Glutamatergic neuron (in vitro differentiated cells): Measurements from ENCODE around the gene ENPP7. TPM values are rescaled to one million over a fixed set of nuclear protein-coding genes. Genes with fewer than 3 reads are reported as not detected.
"Not testable (repeated sequence)": the region's sequence is repeated elsewhere in the genome, so short reads cannot be mapped to it uniquely, and the experiment has no call there.

ENCODE experiments used
- DNase-seq: peaks from one replicate; pipeline ENCODE4 v3.0.0; 2022
- H3K27ac Mint-ChIP-seq: one replicate; pipeline ENCODE4 v1.8.0; 2020; ENCODE audit warnings: mild to moderate bottlenecking, mixed read lengths, inconsistent platforms; ENCODE audit not compliant: unreplicated experiment
- H3K27me3 Mint-ChIP-seq: one replicate; pipeline ENCODE4 v1.8.0; 2020; ENCODE audit warnings: mild to moderate bottlenecking, moderate library complexity, mixed read lengths, inconsistent platforms; ENCODE audit not compliant: unreplicated experiment
- H3K36me3 Mint-ChIP-seq: one replicate; pipeline ENCODE4 v1.8.0; 2020; ENCODE audit warnings: mild to moderate bottlenecking, mixed read lengths, inconsistent platforms; ENCODE audit not compliant: unreplicated experiment
- H3K4me1 Mint-ChIP-seq: one replicate; pipeline ENCODE4 v1.8.0; 2020; ENCODE audit warnings: mild to moderate bottlenecking, low read depth, mixed read lengths, inconsistent platforms; ENCODE audit not compliant: unreplicated experiment
- H3K4me3 Mint-ChIP-seq: one replicate; pipeline ENCODE4 v1.8.0; 2020; ENCODE audit warnings: mild to moderate bottlenecking, mixed read lengths, inconsistent platforms; ENCODE audit not compliant: unreplicated experiment
- H3K9me3 Mint-ChIP-seq: one replicate; pipeline ENCODE4 v1.8.0; 2020; ENCODE audit warnings: mild to moderate bottlenecking, moderate library complexity, mixed read lengths, inconsistent platforms; ENCODE audit not compliant: unreplicated experiment
- CTCF ChIP-seq: fragments of 200-600 bp; sonication (generic); IDR thresholded peaks from one replicate; pipeline ENCODE4 v1.5.0; 2021; ENCODE audit not compliant: partially characterized antibody, unreplicated experiment
- total RNA-seq: library from RNA; stranded (reverse); fragmentation: NEBNext Ultra II Directional; extraction: Animal tissue kit (Norgen Biotek cat#: 25700); gene quantifications from one replicate; pipeline ENCODE4 v1.2.1, GENCODE V29; 2021; ENCODE audit not compliant: unreplicated experiment

Gene ENPP7
- total RNA-seq, 1 donor from 2014 or later: not detected

- Mint-ChIP-seq H3K4me3 (no peak overlapping the region), H3K9me3 (no peaks in the 10 kb centered on the region), H3K36me3 (no peaks in the 10 kb centered on the region), H3K27me3 (peaks cover 6% of the 10 kb centered on the region), H3K27ac (no peak overlapping the region), H3K4me1 (peaks cover 7% of the 10 kb centered on the region)
- DNase-seq: no peak
- TF ChIP-seq CTCF: no peak
These were observed 21.4 kb downstream of the ENPP7 start for GRCh38 chr17:79752175-79752574.

GRCh38 chr17:79754370-79754769 is 23.6 kb downstream of the ENPP7 start:
- Mint-ChIP-seq H3K9me3 (peaks cover 1% of the 10 kb centered on the region), H3K4me3 (no peak overlapping the region), H3K36me3 (no peaks in the 10 kb centered on the region), H3K4me1 (peaks cover 3% of the 10 kb centered on the region), H3K27me3 (peaks cover 2% of the 10 kb centered on the region), H3K27ac (no peak overlapping the region)
- no peak for DNase-seq
- TF ChIP-seq CTCF: no peak

GRCh38 chr17:79754903-79755302 is 24.2 kb downstream of the ENPP7 start:
- H3K27me3 Mint-ChIP-seq, H3K4me1 Mint-ChIP-seq, H3K27ac Mint-ChIP-seq, H3K4me3 Mint-ChIP-seq, H3K9me3 Mint-ChIP-seq, DNase-seq, H3K36me3 Mint-ChIP-seq: not testable (repeated sequence)

- peaks cover 2% of the 10 kb centered on the region for H3K27me3 Mint-ChIP-seq
- peaks cover 1% of the 10 kb centered on the region for H3K9me3 Mint-ChIP-seq
- H3K36me3 Mint-ChIP-seq: no peaks in the 10 kb centered on the region
- H3K4me3 Mint-ChIP-seq: no peak overlapping the region
- TF ChIP-seq CTCF: no peak
- no peaks in the 10 kb centered on the region for H3K4me1 Mint-ChIP-seq
- no peak overlapping the region for H3K27ac Mint-ChIP-seq
- no peak for DNase-seq
These were observed 24.8 kb downstream of the ENPP7 start for GRCh38 chr17:79755591-79755990.

- H3K4me3 Mint-ChIP-seq: no peak overlapping the region
- peaks cover 1% of the 10 kb centered on the region for H3K9me3 Mint-ChIP-seq
- no peak for DNase-seq
- no peak for TF ChIP-seq CTCF
- no peaks in the 10 kb centered on the region for H3K27me3 Mint-ChIP-seq
- H3K27ac Mint-ChIP-seq: no peak overlapping the region
- no peaks in the 10 kb centered on the region for H3K36me3 Mint-ChIP-seq
- peaks cover 1% of the 10 kb centered on the region for H3K4me1 Mint-ChIP-seq
These were observed 26.5 kb downstream of the ENPP7 start for GRCh38 chr17:79757140-79757745.
